Stimulated activated CD8-positive, alpha-beta memory T cell treated with anti-CD3 and anti-CD28 coated beads, Interleukin-4, amount 100 ng/mL, for 4 hours (primary cell): ENCODE data around the gene SHC1.
"Not testable (repeated sequence)": the region's sequence is repeated elsewhere in the genome, so short reads cannot be mapped to it uniquely, and the experiment has no call there.

ENCODE experiments used
- DNase-seq, 2 donors: peaks; one replicate each; pipeline ENCODE4 v3.0.0-alpha.2; 2020; ENCODE audit warnings: low read depth in 2 of 2, low spot score in 1 of 2

SHC1 gene

GRCh38 chr1:154996966-154997701 is 26.6 kb upstream of the SHC1 start:
- no peak for DNase-seq

- DNase-seq: not testable (repeated sequence)
These were observed 24.9 kb upstream of the SHC1 start for GRCh38 chr1:154995301-154995983.

DNA sequence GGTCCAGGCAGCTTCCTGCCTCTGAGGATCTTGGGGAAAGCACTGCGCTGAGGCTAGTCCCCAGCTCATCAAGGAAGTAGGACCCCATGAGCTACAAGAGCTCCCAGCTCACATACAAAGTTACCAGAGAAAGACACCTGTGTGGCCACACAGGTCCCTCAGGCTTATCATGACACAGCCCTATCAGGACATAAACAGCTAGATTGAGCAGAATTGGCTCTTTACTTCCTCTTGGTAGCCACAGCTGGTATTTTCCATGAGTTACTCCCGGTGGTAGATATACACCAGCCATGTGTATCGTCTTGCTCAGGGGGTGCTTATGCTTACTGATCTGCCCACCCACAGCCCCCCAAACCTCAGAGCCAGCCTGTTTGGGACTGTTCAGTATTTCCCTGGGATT is 24.0 kb upstream of the SHC1 start:
- no peak for DNase-seq

GRCh38 chr1:154994269-154994587 is 23.7 kb upstream of the SHC1 start:
- no peak for DNase-seq

- no peak for DNase-seq
These were observed 23.2 kb upstream of the SHC1 start, which contains the start of gene LENEP for GRCh38 chr1:154993572-154994268. Gene LENEP (plus strand): TSS chr1:154993586. CDS start chr1:154993608, 22 bp downstream.

DNA sequence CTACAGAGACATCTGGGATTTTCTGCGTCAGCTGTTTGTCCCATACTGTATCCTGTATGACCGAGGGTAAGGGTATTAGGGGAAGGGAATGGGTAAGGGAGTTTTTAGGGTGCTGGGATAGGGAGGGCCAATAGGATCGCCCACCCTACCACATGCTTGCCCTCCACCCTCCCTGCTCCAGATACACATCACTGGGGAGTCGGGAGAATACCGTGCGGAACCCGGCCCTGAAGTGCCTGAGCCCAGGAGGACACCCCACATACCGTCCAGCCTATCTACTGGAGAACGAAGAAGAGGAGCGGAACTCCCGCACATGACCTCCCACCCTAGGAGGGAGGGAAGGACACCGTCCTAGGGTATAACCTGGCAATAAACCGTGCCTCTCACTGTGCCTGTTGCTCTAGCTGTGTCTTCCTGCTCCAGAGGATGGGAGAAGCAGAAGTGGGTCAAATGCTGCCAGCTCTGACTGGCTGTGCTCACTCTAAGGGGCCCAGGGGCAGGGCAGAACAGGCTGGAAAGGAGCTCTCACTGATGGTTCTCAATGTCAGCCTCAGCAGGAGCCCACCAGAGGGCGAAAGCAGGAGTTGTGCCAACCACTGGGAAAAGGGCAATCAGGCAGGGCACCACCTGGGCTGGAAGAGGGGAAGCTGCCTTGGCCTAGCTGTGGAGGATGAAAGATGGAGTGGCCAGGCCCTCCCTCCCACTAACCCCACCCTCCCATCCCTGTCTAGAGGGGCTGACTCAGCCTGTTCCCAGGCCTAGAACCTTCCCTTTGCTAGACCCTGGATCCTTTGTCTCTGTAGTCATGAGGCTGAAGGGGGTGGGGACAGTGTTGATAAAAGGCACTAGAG is 22.4 kb upstream of the SHC1 start:
- no peak for DNase-seq

DNA sequence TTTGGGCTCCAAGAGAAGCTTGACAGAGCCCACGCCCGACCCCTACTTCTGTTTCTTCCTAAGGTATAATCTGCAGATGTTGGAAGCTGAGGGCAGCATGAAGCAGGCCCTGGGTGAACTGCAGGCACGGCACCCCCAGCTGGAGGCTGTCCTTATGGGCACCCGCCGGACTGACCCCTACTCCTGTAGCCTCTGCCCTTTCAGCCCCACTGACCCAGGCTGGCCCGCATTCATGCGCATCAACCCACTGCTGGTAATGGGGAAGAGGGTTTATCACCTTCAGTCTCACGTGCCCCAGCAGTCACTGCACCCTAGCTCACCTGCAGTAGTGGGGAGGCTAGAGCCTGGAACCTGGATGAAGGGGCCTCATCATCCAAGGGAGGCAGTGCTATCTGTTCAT is 19.7 kb upstream of the SHC1 start:
- DNase-seq: no peak

DNA sequence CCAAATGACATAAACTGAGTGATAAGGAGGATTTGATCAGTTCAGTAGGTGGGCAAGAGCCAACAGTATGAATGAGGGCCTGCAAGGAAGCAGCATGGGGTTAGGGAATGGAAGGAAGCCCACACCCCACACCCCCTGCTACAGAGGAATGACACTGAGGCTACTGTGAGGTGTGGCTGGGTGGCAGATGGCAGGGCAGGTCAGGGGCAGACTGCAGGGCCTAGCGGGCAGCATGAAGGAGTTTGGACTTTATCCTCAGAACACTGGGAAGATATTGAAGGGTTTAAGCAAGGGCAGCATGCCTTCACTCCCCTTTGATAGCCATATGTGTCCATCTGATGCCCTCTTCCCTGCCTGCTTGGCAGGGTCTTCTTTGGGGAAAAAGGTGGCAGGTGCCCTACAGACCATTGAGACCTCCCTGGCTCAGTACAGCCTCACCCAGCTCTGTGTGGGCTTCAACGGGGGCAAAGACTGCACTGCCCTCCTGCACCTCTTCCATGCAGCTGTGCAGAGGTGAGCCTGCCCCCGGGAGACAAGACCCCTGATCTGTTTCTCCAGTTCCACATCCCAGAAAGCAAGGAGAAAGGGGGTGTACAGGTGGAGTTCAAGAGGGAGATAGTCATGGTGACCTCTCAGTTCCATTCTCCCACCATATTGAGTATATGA is 18.8 kb upstream of the SHC1 start:
- DNase-seq: no peak

- no peak for DNase-seq
These were observed 17.8 kb upstream of the SHC1 start for GRCh38 chr1:154988058-154988954.

- DNase-seq: no peak
These were observed 16.8 kb upstream of the SHC1 start for GRCh38 chr1:154987326-154987725.

DNA sequence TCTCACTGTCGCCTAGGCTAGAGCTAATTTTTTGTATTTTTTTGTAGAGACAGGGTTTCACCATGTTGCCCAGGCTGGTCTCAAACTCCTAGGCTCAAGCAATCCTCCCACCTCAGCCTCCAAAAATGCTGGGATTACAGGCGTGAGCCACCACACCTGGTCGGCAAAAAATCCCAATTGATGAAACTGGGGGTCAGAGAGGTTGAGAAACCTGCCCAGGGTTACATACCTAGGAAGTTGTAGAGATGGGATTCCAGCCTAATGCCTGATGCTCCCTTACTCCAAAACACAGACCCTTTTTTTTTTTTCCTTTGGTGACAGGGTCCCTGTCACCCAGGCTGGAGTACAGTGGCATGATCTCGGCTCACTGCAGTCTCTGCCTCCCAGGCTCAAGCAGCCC is 16.2 kb upstream of the SHC1 start:
- DNase-seq: not testable (repeated sequence)

DNA sequence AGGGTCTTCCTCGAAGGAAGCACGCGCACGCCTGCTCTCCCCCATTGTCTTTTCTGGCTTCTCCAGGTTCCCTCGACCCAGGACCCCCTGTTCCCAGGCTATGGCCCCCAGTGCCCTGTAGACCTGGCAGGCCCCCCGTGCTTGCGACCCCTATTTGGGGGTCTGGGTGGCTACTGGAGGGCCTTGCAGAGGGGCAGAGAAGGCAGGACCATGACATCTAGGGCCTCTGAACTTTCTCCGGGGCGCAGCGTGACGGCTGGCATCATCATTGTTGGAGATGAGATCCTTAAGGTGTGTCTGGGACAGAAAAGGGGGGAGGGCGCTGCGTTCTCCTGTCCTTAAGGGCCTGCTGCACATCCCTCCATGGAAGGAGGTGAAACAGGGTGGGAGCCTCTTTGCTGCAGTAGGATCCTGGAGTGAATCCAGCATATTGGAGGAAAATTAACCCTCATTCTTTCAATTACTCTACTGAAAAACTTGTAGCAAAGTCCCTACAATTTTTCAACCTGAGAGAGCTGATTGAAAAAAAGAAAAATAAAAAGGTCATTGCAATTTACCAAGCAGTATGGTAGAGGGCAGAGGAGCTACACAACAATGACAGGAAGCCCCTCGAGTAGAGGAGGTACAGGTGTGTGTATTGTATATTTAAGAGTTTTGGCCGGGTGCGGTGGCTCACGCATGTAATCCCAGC is 13.4 kb upstream of the SHC1 start:
- no peak for DNase-seq

DNA sequence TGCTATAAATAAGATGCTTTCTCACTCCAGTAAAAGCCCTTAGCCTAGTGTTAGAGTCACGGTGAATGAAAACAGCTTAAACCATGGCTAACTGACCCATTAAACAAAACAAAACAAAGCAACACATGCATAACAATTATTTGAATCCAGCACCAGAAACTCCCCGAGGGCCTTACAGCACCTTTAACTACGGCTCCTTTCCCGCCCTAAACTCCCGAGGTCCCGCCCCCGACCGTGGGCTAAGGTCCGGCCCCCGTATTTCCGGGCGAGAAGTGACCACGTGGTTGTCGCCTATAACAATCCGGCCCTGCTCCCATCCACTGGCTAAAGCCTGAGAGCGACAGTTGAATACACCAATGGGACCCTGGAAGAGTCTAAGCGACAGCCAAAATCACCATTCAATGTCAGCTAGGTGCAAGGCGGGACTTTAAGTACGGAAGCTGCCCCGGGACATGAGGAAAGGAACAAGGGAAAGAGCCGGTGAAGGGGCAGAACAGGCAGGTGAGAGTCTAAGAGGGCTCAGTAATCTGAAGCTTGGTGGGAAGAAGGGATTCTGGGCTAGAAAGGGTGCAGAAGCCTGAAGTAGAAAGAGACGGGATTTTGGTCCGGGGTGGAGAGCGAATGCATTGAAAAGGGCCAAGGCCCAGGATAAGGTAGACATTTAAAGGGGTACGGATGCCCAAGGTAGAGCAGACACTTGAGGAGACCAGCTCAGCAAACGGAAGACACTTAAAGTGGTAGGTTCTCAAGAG is 12.5 kb upstream of the SHC1 start, which contains the start of gene FLAD1:
Gene FLAD1 (plus strand): TSS at position 448 of the 752 bp plus-strand sequence. CDS start 351 bp downstream, outside the sequence.
- DNase-seq: peak; percentile 80 to 88

GRCh38 chr1:154982341-154982740 is 11.8 kb upstream of the SHC1 start:
- no peak for DNase-seq

DNA sequence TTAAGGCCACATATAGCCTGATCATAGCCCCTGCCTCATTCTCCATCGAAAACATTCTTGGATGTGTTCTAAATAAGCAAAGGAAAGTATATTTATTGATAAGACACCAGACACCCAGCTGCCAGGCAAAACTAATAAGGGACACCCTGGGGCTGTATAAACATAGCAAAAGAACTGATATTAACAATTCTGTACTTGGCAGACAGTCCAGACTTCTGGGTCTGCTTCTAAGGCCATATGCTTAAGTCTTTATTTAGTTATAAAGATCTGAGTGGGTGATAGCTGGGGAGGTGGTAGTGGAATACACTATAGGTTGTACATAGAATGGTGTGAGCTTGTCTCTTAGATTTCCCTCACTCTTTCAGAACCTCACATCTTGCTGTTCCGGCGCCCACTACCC is 7.8 kb upstream of the SHC1 start:
- no peak for DNase-seq

- not testable (repeated sequence) for DNase-seq
These were observed 7.2 kb upstream of the SHC1 start for GRCh38 chr1:154977762-154978161.

DNA sequence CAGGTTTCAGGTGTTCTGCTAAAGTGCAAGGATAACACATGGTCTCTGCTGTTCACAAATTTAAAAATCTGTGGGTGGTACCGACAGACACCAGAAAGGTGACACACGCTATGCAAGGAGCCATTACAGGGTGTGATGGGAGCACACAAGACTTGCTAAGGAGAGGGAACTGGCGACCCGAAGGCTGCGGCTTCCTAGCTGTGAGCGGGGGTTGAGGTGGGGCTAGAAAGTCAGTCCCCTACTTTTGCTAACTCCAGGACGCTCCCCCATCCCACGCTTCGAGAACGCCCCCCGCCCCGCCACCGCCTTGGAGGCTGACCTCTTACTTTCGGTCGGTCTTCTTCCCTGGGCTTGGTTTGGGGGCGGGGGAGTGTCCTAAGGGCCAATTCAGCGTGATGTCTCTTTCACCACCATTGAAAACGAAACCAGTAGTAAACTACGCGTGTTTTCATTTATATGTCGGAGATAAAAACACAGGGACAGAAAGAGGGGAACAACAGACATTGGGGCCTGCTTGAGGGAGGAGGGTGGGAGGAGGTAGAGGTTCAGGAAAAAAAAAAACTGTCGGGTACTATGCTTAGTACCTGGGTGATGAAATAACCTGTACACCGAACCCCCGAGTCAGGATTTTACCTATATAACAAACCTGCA is 5.0 kb upstream of the SHC1 start:
- DNase-seq: peak in 1 of 2 donors; percentile 38
